Urinary bladder (tissue), 2 donors: Measurements from ENCODE around the gene MRPL10. TPM values are rescaled to one million over a fixed set of nuclear protein-coding genes. Genes with fewer than 3 reads are reported as not detected.

ENCODE experiments used
- polyA plus RNA-seq: library from polyadenylated mRNA; stranded (reverse); fragments of 200-250 nt; gene quantifications from one replicate; pipeline ENCODE4 v1.2.3, GENCODE V29; 2013
- total RNA-seq: library from RNA; depleted of rRNA; stranded (reverse); fragments of >200 nt; gene quantifications from one replicate; pipeline ENCODE4 v1.2.3, GENCODE V29; 2014
- donor health status: healthy.

Gene MRPL10
- total and polyA plus RNA-seq, 2 donors: 8.5 to 80.9 TPM

Other genes starting within 250 kb of the MRPL10 start
- gene KPNB1, start 181.6 kb downstream of the MRPL10 start, total RNA-seq: 136 TPM
- gene KPNB1, start 181.6 kb downstream of the MRPL10 start, polyA plus RNA-seq: 66.8 TPM
- 5.5 TPM for gene TBKBP1, start 137.4 kb downstream of the MRPL10 start, total RNA-seq
- 19.1 TPM for gene TBKBP1, start 137.4 kb downstream of the MRPL10 start, polyA plus RNA-seq
- 0.11 TPM for gene TBX21, start 98.3 kb downstream of the MRPL10 start, total RNA-seq
- 0.25 TPM for gene TBX21, start 98.3 kb downstream of the MRPL10 start, polyA plus RNA-seq
- gene OSBPL7, start 9.7 kb downstream of the MRPL10 start, total RNA-seq: 7.8 TPM
- gene OSBPL7, start 9.7 kb downstream of the MRPL10 start, polyA plus RNA-seq: 9.6 TPM
- not detected for gene LRRC46, start 129 bp upstream of the MRPL10 start, total RNA-seq
- 0.30 TPM for gene LRRC46, start 129 bp upstream of the MRPL10 start, polyA plus RNA-seq
- 27.4 TPM for gene SCRN2, start 9.7 kb upstream of the MRPL10 start, total RNA-seq
- 41.0 TPM for gene SCRN2, start 9.7 kb upstream of the MRPL10 start, polyA plus RNA-seq
- 2.2 TPM for gene SP6, start 19.6 kb upstream of the MRPL10 start, total RNA-seq
- 2.3 TPM for gene SP6, start 19.6 kb upstream of the MRPL10 start, polyA plus RNA-seq
- 1.9 TPM for gene SP2, start 64.7 kb upstream of the MRPL10 start, total RNA-seq
- gene SP2, start 64.7 kb upstream of the MRPL10 start, polyA plus RNA-seq: 16.0 TPM
- 6.6 TPM for gene PNPO, start 110.0 kb upstream of the MRPL10 start, total RNA-seq
- gene PNPO, start 110.0 kb upstream of the MRPL10 start, polyA plus RNA-seq: 8.2 TPM
- 3.4 TPM for gene PRR15L, start 126.3 kb upstream of the MRPL10 start, total RNA-seq
- 1.2 TPM for gene PRR15L, start 126.3 kb upstream of the MRPL10 start, polyA plus RNA-seq
- gene CDK5RAP3, start 139.6 kb upstream of the MRPL10 start, total RNA-seq: 77.4 TPM
- gene CDK5RAP3, start 139.6 kb upstream of the MRPL10 start, polyA plus RNA-seq: 117 TPM
- gene COPZ2, start 206.3 kb upstream of the MRPL10 start, total RNA-seq: 45.2 TPM
- 36.0 TPM for gene COPZ2, start 206.3 kb upstream of the MRPL10 start, polyA plus RNA-seq
- 53.1 TPM for gene NFE2L1, start 216.8 kb upstream of the MRPL10 start, total RNA-seq
- gene NFE2L1, start 216.8 kb upstream of the MRPL10 start, polyA plus RNA-seq: 163 TPM